Measurements from ENCODE around the gene PRKAG3. TPM values are rescaled to one million over a fixed set of nuclear protein-coding genes. Genes with fewer than 3 reads are reported as not detected.
A peak's percentile ranks its signal among the peaks of the same experiment; 100 is the strongest.

PRKAG3 gene
- total RNA-seq, 4 donors from 2014 or later: not detected

DNA sequence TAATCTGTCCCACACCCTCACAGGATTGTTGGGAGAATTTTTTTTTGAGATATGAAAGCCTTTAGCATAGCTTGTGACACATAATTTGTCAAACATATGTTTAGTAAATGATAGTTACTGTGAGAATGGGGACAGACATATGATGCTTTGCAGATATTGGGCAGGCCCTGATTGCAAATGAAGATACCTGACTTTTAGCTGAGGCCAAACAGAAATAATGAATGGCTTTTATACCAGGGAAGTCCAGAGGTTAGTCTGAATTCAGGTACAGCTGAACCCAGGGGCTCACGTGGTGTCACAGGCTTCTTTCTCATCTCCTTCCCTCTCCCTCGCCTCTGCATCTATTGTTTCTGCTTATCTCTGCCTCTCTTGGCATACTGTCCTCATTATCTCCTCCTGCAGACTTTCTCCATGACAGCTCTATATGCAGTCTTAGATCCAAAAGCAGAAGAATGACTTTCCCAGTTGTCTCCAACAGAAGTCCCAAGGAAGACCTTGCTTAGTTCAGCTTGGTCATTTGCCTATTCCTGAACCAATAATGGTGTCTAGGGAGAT lies 44.2 kb upstream of the PRKAG3 start:
- Histone ChIP-seq H3K4me1 (peaks cover 7 to 29% of the 10 kb centered on the region in 2 donors), H3K27ac (no peak overlapping the region), H3K9me3 (no peaks in the 10 kb centered on the region), H3K36me3 (no peaks in the 10 kb centered on the region), H3K27me3 (peaks cover 32% of the 10 kb centered on the region), H3K4me3 (replicated peaks in 1 of 3) (no peak overlapping the region)
- intact Hi-C loops (cut with DNase I): no loop called here
- no peak for TF ChIP-seq POLR2A (IDR thresholded peaks at IDR 0.05)
- TF ChIP-seq, protein P1, sequence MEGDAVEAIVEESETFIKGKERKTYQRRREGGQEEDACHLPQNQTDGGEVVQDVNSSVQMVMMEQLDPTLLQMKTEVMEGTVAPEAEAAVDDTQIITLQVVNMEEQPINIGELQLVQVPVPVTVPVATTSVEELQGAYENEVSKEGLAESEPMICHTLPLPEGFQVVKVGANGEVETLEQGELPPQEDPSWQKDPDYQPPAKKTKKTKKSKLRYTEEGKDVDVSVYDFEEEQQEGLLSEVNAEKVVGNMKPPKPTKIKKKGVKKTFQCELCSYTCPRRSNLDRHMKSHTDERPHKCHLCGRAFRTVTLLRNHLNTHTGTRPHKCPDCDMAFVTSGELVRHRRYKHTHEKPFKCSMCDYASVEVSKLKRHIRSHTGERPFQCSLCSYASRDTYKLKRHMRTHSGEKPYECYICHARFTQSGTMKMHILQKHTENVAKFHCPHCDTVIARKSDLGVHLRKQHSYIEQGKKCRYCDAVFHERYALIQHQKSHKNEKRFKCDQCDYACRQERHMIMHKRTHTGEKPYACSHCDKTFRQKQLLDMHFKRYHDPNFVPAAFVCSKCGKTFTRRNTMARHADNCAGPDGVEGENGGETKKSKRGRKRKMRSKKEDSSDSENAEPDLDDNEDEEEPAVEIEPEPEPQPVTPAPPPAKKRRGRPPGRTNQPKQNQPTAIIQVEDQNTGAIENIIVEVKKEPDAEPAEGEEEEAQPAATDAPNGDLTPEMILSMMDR (IDR thresholded peaks at IDR 0.05): no peak
- WGBS, 2 donors: 17 to 19% methylated on average over 2 of the region's 2 CpGs
- DNase-seq: no peak

DNA sequence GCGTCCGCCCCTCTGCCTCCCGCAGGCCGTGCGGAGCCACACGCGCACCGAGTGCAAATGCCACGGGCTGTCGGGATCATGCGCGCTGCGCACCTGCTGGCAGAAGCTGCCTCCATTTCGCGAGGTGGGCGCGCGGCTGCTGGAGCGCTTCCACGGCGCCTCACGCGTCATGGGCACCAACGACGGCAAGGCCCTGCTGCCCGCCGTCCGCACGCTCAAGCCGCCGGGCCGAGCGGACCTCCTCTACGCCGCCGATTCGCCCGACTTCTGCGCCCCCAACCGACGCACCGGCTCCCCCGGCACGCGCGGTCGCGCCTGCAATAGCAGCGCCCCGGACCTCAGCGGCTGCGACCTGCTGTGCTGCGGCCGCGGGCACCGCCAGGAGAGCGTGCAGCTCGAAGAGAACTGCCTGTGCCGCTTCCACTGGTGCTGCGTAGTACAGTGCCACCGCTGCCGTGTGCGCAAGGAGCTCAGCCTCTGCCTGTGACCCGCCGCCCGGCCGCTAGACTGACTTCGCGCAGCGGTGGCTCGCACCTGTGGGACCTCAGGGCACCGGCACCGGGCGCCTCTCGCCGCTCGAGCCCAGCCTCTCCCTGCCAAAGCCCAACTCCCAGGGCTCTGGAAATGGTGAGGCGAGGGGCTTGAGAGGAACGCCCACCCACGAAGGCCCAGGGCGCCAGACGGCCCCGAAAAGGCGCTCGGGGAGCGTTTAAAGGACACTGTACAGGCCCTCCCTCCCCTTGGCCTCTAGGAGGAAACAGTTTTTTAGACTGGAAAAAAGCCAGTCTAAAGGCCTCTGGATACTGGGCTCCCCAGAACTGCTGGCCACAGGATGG lies 42.0 kb upstream of the PRKAG3 start:
- Histone ChIP-seq H3K4me1 (peaks cover 3 to 17% of the 10 kb centered on the region in 2 donors), H3K27me3 (peaks cover 25% of the 10 kb centered on the region), H3K4me3 (replicated peaks in 1 of 3) (no peak overlapping the region), H3K27ac (no peak overlapping the region), H3K9me3 (no peaks in the 10 kb centered on the region), H3K36me3 (no peaks in the 10 kb centered on the region)
- TF ChIP-seq, protein P1 (IDR thresholded peaks at IDR 0.05): no peak
- no peak for TF ChIP-seq POLR2A (IDR thresholded peaks at IDR 0.05)
- intact Hi-C loops (cut with DNase I): no loop called here
- WGBS, 2 donors: 6 to 8% methylated on average over 16 to 23 of the region's 86 CpGs
- peak in 1 of 2 donors; percentile 13 for DNase-seq

DNA sequence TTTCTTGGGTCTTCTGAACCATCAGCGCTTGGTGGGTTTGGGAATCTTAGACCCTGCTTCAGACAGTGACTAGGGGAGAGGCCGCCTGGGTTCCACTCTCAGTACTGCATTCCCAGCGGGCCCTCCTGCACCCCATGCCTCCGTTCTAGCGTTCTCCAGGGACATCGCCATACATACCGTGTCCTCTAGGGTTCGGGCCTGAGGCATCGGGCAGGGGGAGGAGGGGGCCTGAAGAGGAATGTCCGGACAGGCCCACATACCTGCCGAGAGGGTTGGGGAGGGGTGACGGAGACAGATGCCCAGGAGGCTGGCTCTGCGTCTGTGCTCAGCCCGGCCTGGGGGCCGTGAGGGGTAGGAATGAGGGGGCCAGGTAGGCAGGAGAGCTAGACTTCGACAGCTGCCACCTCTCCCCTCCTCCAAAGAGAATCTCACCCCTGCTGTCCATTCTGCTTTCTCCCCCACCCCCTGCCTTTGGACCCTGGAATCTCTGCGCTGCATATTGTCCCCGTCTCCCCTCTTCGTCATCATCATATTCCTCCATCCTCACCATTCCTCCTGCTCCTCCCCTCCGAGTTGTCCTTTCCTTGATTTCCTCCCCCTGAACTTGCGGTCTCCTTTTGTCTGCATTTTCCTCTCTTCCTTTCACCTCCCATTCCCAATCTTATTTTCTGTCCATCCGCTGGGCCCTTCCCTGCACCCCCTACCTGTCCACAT lies 41.2 kb upstream of the PRKAG3 start:
- TF ChIP-seq POLR2A (IDR thresholded peaks at IDR 0.05): no peak
- TF ChIP-seq, protein P1 (IDR thresholded peaks at IDR 0.05): no peak
- no peak overlapping the region for H3K4me3 ChIP-seq (replicated peaks in 1 of 3)
- 10 to 11% methylated on average over 14 to 22 of the region's 22 CpGs for WGBS, 2 donors
- H3K4me1 ChIP-seq: peaks cover 3 to 17% of the 10 kb centered on the region in 2 donors
- intact Hi-C loops (cut with DNase I): no loop called here
- H3K27me3 ChIP-seq: peaks cover 25% of the 10 kb centered on the region
- no peak overlapping the region for H3K27ac ChIP-seq
- H3K36me3 ChIP-seq: no peaks in the 10 kb centered on the region
- H3K9me3 ChIP-seq: no peaks in the 10 kb centered on the region
- DNase-seq: no peak

DNA sequence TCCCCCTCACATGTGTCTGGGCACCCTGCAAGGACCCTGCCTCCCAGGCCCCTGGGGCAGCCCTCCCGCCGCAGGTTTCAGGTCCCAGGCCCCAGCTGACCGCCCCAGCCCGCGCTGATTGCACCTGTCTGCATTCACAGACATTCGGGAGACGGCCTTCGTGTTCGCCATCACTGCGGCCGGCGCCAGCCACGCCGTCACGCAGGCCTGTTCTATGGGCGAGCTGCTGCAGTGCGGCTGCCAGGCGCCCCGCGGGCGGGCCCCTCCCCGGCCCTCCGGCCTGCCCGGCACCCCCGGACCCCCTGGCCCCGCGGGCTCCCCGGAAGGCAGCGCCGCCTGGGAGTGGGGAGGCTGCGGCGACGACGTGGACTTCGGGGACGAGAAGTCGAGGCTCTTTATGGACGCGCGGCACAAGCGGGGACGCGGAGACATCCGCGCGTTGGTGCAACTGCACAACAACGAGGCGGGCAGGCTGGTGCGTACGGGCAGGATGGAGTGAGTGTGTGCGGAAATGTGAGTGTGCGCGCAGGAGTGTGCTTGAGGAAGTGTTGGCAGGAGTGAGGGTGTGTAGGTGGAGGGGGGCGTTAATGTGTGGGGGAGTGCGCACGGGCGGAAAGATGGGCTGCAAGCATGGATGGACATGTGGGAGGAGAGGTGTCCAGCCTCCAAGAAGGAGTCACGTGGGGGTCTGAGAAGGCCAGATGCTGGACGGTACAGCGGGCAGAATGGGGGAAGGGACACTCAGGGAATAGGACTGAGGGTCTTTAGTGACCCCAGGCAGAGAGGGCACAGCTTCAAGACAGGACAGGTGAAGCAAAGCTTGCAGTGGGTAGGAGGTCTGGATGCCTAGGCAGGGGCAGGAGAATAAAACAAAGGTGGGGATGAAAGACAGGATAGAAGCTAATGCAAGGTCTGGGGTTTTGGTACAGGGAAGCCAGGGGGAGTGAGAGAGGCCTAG lies 40.0 kb upstream of the PRKAG3 start:
- no peak overlapping the region for H3K4me3 ChIP-seq (replicated peaks in 1 of 3)
- DNase-seq: no peak
- intact Hi-C loops (cut with DNase I): no loop called here
- H3K36me3 ChIP-seq: no peaks in the 10 kb centered on the region
- H3K27ac ChIP-seq: no peak overlapping the region
- peaks cover 3 to 17% of the 10 kb centered on the region in 2 donors for H3K4me1 ChIP-seq
- TF ChIP-seq, protein P1 (IDR thresholded peaks at IDR 0.05): no peak
- no peak for TF ChIP-seq POLR2A (IDR thresholded peaks at IDR 0.05)
- WGBS, 2 donors: 2 to 3% methylated on average over 28 to 39 of the region's 60 CpGs
- H3K9me3 ChIP-seq: no peaks in the 10 kb centered on the region
- peaks cover 25% of the 10 kb centered on the region for H3K27me3 ChIP-seq
